GM12865 (cell line): ENCODE results near the gene FKBP5.

Experiments used
- DNase-seq: peaks from one replicate; pipeline ENCODE4 v3.0.0; 2010; ENCODE audit warnings: low read depth
- H3K4me3 ChIP-seq: 2 replicates; pipeline ENCODE4 v1.5.1; 2011; ENCODE audit warnings: mild to moderate bottlenecking, low read depth, low read length, control low read depth
- TF ChIP-seq, protein P1 (sequence below): IDR thresholded peaks from 2 replicates; pipeline ENCODE4 v1.5.1; 2011; ENCODE audit warnings: low read length, control low read depth, low read depth, inconsistent platforms; ENCODE audit not compliant: insufficient read depth; ENCODE audit errors: missing control alignments

FKBP5 gene

DNA sequence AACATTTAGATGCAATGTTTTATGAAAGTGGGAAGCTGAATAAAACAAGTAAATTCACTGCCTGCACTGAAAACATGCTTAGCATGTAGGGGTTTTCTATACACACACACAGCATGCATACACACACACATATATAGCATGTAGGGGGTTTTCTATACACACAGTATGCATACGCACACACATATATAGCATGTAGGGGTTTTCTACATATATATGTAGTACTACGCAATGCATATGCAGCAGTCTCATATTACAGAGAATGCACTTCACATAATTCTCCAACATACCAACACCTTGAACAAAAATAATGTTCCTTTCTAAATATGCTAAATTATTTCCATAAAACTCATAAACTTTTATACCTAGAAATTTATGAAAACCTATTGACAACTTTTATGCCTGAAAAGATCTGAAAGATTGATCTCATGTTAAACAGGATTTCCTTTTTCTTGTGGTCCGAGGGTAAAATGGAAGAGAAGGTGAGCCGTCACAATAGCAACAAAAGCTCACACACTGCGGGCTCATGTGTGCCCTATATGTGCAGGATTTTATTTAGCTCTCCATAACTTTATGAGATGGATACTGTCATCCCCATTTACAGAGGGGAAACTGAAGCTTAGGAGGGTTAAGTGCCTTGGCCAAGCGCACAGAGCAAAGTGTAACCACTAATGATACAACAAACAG is 94.1 kb downstream of the FKBP5 start:
- no peak overlapping the region for H3K4me3 ChIP-seq
- TF ChIP-seq, protein P1, sequence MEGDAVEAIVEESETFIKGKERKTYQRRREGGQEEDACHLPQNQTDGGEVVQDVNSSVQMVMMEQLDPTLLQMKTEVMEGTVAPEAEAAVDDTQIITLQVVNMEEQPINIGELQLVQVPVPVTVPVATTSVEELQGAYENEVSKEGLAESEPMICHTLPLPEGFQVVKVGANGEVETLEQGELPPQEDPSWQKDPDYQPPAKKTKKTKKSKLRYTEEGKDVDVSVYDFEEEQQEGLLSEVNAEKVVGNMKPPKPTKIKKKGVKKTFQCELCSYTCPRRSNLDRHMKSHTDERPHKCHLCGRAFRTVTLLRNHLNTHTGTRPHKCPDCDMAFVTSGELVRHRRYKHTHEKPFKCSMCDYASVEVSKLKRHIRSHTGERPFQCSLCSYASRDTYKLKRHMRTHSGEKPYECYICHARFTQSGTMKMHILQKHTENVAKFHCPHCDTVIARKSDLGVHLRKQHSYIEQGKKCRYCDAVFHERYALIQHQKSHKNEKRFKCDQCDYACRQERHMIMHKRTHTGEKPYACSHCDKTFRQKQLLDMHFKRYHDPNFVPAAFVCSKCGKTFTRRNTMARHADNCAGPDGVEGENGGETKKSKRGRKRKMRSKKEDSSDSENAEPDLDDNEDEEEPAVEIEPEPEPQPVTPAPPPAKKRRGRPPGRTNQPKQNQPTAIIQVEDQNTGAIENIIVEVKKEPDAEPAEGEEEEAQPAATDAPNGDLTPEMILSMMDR = no peak
- no peak for DNase-seq

DNA sequence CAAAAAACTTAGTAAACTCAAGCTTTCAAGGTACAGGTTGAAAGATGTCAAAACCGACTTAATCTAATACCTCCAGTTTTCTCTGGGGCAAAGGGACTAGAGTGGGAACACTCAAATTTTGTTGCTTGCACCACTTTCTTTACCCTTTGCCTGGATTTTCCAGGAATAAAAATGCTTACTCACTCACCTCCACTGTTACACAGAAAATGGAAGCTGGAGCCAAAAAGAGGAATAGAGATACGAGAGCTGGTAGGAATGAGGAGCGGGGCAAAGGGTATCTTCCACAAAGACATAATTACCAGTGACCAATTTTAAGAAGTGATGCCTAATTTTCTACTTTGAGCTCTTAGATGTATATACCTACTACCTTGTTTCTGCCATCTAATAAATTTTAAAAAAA is 96.5 kb downstream of the FKBP5 start:
- no peak for DNase-seq
- TF ChIP-seq, protein P1 = no peak
- H3K4me3 ChIP-seq = no peak overlapping the region

DNA sequence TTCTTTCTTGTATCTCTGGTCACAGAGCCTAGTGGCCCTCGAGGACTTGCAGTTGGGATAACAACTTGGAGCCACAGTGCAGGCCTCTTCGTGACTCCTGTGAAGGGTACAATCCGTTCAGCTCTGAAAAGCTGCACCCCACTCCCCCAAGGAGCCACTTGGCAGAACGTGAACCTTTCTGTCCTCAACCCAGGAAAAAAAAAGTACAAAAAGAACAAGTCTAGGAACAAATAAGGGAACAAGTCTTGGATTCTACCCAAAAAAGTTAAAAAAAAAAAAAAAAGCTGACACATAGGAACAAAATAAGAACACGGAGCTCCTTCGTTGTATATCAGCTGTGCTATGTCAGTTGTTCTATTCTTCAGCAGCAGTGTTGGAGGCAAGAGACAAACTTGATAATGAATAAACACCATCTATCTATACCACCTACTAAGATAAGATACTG is 98.1 kb downstream of the FKBP5 start:
- no peak for DNase-seq
- TF ChIP-seq, protein P1 = no peak
- no peak overlapping the region for H3K4me3 ChIP-seq

DNA sequence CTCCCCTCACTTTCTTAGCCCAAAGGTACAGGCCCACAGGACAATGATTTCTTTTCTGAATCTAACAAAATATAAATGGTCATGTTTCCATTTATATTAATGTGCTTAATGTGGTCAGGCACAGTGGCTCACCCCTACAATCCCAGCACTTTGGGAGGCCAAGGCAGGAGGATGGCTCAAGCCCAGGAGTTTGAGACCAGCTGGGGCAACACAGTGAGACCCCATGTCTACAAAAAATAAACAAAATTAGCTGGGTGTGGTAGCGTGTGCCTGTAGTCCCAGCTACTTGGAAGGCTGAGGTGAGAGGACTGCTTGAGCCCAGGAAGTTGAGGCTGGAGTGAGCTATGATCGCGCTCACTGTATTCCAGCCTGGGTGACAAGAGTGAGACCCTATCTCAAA is 98.8 kb downstream of the FKBP5 start:
- TF ChIP-seq, protein P1 = no peak
- DNase-seq = no peak
- no peak overlapping the region for H3K4me3 ChIP-seq

DNA sequence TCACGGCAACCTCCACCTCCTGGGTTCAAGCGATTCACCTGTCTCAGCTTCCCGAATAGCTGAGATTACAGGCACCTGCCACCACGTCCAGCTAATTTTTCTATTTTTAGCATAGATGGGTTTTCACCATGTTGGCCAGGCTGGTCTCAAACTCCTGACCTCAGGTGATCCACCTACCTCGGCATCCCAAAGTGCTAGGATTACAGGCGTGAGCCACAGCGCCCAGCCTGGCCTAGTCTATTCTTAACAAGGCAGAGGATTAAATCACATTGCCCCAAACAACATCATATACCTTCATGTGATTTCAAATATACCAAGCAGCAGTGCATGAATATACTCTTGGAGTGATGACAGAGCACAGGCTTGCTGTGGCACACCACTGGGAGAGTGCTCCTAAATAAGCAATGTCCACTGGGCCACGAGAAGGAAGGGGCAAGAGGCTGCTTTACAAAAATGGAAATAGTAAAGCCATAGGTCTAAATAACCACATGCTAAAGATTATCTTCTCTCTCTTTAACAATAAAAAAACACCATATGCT is 99.4 kb downstream of the FKBP5 start:
- no peak overlapping the region for H3K4me3 ChIP-seq
- TF ChIP-seq, protein P1 = no peak
- no peak for DNase-seq

DNA sequence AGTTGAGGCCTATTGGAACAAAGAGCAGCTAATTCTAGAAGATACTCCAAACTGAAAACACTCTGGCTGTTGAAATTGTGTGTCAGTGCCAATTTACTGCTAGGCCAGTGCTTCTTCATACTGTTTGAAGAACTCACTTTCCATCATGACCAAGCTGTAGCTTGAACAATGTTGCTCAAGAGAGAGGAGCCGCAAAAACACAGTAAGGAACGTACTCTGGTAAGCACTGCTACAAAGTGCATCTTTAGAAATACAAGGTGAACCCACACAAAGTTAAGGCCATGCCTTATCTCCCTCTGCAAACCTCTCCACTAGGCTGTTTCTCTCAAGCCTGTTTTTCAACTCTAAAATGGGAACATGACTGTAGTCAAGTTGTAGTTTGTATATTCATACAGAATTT is 101.5 kb downstream of the FKBP5 start:
- DNase-seq = no peak
- H3K4me3 ChIP-seq = no peak overlapping the region
- TF ChIP-seq, protein P1 = no peak

DNA sequence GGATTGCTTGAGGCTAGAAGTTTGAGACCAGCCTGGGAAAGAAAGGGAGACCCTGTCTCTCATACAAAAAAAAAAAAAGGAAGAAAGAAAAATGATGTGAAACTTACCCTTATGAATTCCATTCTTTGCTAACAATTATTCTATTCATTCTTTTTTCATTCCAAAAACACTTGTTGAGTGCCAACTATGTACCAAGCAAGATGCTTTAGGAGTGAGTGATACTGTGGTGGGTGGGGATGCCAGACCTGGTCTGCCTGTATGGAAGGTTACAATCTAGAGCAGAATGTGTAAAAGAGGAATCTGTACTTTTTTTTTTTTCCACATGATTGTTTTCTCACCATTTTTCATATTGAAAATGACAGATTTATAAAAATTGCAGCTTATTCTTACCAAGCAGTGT is 102.2 kb downstream of the FKBP5 start:
- TF ChIP-seq, protein P1 = no peak
- no peak overlapping the region for H3K4me3 ChIP-seq
- no peak for DNase-seq
